LNCaP clone FGC (cell line): ENCODE measurements around the gene KIAA1328.
"Not testable (repeated sequence)": the region's sequence is repeated elsewhere in the genome, so short reads cannot be mapped to it uniquely, and the experiment has no call there.

Experiments
- DNase-seq: peaks from one replicate; pipeline ENCODE4 v3.0.0-alpha.2; 2011; ENCODE audit warnings: low read depth
- H3K4me3 ChIP-seq: 2 replicates; pipeline ENCODE4 v1.5.1; 2011; ENCODE audit warnings: mild to moderate bottlenecking, low read depth, low read length, control low read depth
- TF ChIP-seq, protein P1 (sequence below): IDR thresholded peaks from 2 replicates; pipeline ENCODE4 v1.5.1; 2012; ENCODE audit warnings: mild to moderate bottlenecking; ENCODE audit not compliant: control insufficient read depth, insufficient read depth; ENCODE audit errors: extremely low read depth

The KIAA1328 gene

GRCh38 chr18:37161491-37161890, 332.6 kb downstream of the KIAA1328 start:
- TF ChIP-seq, protein P1, sequence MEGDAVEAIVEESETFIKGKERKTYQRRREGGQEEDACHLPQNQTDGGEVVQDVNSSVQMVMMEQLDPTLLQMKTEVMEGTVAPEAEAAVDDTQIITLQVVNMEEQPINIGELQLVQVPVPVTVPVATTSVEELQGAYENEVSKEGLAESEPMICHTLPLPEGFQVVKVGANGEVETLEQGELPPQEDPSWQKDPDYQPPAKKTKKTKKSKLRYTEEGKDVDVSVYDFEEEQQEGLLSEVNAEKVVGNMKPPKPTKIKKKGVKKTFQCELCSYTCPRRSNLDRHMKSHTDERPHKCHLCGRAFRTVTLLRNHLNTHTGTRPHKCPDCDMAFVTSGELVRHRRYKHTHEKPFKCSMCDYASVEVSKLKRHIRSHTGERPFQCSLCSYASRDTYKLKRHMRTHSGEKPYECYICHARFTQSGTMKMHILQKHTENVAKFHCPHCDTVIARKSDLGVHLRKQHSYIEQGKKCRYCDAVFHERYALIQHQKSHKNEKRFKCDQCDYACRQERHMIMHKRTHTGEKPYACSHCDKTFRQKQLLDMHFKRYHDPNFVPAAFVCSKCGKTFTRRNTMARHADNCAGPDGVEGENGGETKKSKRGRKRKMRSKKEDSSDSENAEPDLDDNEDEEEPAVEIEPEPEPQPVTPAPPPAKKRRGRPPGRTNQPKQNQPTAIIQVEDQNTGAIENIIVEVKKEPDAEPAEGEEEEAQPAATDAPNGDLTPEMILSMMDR = no peak
- no peak overlapping the region for H3K4me3 ChIP-seq
- no peak for DNase-seq

DNA sequence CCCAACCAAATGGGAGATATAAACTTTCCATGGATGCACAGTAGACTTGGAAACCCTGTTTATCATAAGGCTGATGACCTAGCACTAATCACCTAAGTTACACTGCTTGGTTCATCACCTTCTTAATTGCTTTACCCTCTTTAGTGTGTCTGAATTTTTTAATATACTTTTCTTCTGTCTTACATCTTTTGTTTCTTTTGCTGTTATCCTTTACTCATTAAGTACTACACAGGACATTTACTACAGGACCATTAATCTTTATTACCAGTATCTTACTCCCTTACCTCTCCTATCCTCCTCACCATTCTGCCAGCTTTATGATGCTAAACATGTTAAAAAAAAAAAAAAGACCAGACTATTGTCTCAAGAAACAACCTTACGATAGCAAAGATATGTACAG, 333.6 kb downstream of the KIAA1328 start:
- TF ChIP-seq, protein P1 = no peak
- H3K4me3 ChIP-seq = no peak overlapping the region
- DNase-seq = no peak

DNA sequence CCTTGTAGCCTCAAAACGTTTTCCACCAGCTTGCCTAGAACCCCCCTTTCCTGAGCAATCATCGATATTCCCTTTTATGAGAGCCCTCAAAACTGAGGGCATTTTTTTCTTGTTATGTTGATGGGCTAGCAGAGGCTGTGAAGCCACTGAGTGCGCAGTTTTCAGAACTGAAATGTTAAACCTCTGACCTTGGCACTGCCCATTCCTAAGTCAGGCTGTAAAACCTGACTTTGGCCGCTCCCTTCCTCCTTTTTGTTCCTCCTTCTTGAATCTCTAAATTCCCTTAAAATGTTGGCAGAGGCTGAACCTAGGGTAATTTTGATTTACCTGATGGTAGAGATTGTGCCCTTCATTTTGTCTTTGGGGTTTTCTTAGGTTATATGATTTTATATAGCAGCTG, 334.2 kb downstream of the KIAA1328 start:
- TF ChIP-seq, protein P1 = no peak
- no peak for DNase-seq
- H3K4me3 ChIP-seq = no peak overlapping the region

DNA sequence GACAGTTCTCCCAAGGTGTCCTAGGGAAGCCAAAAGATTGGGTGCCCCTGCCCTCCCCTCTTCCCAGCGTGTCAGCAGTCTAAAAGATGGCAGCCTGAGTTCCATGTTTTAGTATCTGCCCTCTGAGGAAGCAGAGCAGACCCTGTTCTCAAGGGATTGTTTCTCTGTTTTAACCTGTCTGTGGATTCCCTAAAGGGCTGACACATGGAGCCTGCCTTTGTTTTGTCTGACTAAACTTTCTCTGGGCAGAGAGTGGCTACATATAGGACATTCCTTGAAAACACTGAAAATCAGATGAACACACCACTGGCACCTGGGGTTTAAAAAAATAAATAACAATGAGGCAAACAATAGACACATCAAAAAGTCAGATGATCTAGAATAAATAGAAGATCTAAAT, 337.6 kb downstream of the KIAA1328 start:
- H3K4me3 ChIP-seq = no peak overlapping the region
- TF ChIP-seq, protein P1 = no peak
- no peak for DNase-seq

DNA sequence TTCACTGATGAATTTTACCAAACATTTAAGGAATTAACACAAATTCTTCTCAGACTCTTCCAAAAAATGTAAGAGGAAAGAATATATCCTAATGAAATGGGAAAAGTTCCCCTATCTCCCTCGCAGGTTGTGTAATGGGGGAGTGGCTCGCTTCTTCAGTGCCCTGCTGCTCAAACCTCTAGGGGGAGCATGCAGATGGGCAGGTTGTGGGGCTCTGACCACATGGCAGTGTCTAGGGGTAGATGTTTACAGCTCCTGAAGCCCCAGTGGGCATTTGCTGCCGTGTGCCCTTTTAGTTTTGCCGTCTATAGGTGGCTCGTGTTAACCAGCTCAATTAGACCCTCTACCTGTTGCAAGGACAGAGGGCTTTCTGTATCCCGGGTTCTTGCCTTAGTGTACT, 338.0 kb downstream of the KIAA1328 start:
- not testable (repeated sequence) for DNase-seq, H3K4me3 ChIP-seq

DNA sequence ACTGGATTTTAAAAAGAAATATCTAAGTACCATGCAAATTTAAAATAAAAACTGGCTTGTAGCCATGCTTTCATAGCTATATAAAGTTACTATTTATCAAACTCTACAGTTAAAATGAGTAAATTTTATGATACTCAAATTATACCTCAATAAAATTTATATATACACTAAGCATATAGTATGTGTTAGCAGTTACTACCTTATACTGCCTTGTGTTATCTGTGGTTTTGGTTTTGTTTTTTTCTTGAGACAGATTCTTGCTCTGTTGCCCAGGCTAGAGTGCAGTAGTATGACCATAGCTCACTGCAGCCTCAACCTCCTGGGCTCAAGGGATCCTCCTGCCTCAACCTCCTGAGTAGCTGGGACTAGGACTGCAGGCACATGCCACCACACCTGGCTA, 342.1 kb downstream of the KIAA1328 start:
- TF ChIP-seq, protein P1 = no peak
- DNase-seq = no peak
- no peak overlapping the region for H3K4me3 ChIP-seq

DNA sequence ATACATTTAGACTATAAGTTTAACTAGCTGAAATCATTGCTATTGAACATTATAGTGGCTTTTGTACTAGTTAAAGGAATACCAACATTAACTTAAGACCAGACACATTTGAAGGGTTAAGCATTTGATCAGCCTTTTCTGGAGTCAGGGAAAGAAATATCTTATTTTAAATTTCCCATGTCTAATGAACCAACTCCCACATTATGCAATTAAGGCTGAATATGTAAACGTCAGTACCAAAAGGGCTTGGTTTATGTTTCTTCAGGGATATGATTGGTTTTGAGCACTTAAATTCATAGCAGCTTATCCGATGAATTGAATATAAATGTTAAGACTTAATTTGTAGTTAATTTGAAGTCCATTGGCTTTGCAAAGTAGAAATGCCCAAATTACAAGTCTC, 344.5 kb downstream of the KIAA1328 start:
- no peak for DNase-seq
- TF ChIP-seq, protein P1 = no peak
- H3K4me3 ChIP-seq = no peak overlapping the region
